Effector memory CD8-positive, alpha-beta T cell (primary cell): ENCODE data around the gene NR2F2.

ENCODE experiments used
- ATAC-seq: fragments of 150-1000 bp; cut with Tn5 transposase; replicated peaks from 2 replicates; pipeline ENCODE4 v1.10.0; 2021; ENCODE audit warnings: mild to moderate bottlenecking, moderate library complexity
- DNase-seq, 3 experiments: peaks; one replicate each; pipeline ENCODE4 v3.0.0; 2021
- H3K27ac Mint-ChIP-seq, 2 donors: one replicate each; pipeline ENCODE4 v1.8.0; 2022; ENCODE audit warnings: mild to moderate bottlenecking in 2 of 2, mixed read lengths in 2 of 2, moderate library complexity in 2 of 2
- H3K27me3 Mint-ChIP-seq, 2 donors: one replicate each; pipeline ENCODE4 v1.8.0; 2022; ENCODE audit warnings: mixed read lengths in 2 of 2
- H3K36me3 Mint-ChIP-seq: one replicate; pipeline ENCODE4 v1.8.0; 2022; ENCODE audit warnings: mild to moderate bottlenecking, moderate library complexity, mixed read lengths; ENCODE audit not compliant: insufficient read depth
- H3K4me1 Mint-ChIP-seq, 2 donors: one replicate each; pipeline ENCODE4 v1.8.0; 2022; ENCODE audit warnings: low read depth in 2 of 2, mixed read lengths in 2 of 2
- H3K4me3 Mint-ChIP-seq, 2 donors: one replicate each; pipeline ENCODE4 v1.8.0; 2022; ENCODE audit warnings: mild to moderate bottlenecking in 2 of 2, mixed read lengths in 2 of 2, moderate library complexity in 2 of 2
- H3K9me3 Mint-ChIP-seq, 2 donors: one replicate each; pipeline ENCODE4 v1.8.0; 2022; ENCODE audit warnings: mixed read lengths in 2 of 2
- total RNA-seq, 9 experiments: gene quantifications; one replicate each; lab custom pipeline; 2026; lab: John Stamatoyannopoulos, UW

The NR2F2 gene
- total RNA-seq = 0 to 1.3 (median 0) reads per million in 9 experiments

- H3K4me3 Mint-ChIP-seq = peak within 1 kb of the TSS; percentile 75 to 80
- DNase-seq (peak in 2 of 3 experiments; percentile 15 to 25), ATAC-seq (peak; percentile 73)
- no peaks in the 10 kb centered on the region for H3K9me3 Mint-ChIP-seq
- H3K27me3 Mint-ChIP-seq = peaks cover 80 to 97% of the 10 kb centered on the region in 2 donors
- H3K4me1 Mint-ChIP-seq = peaks cover 9 to 18% of the 10 kb centered on the region in 2 donors
- H3K27ac Mint-ChIP-seq = no peak within 1 kb of the TSS
- H3K36me3 Mint-ChIP-seq = peaks cover 3% of the 10 kb centered on the region
Measured at GRCh38 chr15:96330450-96331143, at the start of gene NR2F2. NR2F2 (plus strand) TSS chr15:96330700; CDS start chr15:96332106, 1,406 bp downstream.

DNA sequence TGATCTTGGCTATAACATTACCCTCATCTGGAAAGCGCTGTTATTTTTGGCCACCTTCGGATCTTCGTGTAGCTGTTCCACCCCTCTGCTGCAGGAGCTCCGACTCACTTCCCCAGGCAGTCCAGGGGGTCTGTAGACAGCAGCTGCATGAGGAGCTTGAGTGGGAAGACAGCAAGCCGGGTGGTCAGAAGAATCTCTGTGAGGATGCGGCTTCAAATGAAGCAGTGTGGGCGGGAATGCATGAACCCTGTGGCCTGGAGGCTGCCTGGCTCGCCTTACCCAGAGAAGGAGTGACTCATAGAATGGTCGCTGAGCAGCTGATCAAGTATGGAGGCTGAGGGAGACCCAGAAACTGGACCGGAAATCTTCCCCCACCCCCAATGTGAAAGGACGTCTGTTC is 45.2 kb upstream of the NR2F2 start:
- H3K27ac Mint-ChIP-seq = no peak overlapping the region
- H3K4me3 Mint-ChIP-seq = no peak overlapping the region
- H3K9me3 Mint-ChIP-seq = peaks cover 4 to 7% of the 10 kb centered on the region in 2 donors
- H3K4me1 Mint-ChIP-seq = no peaks in the 10 kb centered on the region
- H3K36me3 Mint-ChIP-seq = no peaks in the 10 kb centered on the region
- ATAC-seq (no peak), DNase-seq (no peak)
- peaks cover 6 to 22% of the 10 kb centered on the region in 2 donors for H3K27me3 Mint-ChIP-seq

GRCh38 chr15:96285729-96286254 is 44.7 kb upstream of the NR2F2 start:
- H3K27ac Mint-ChIP-seq = no peak overlapping the region
- no peak for DNase-seq
- H3K4me3 Mint-ChIP-seq = no peak overlapping the region
- H3K27me3 Mint-ChIP-seq = peaks cover 10 to 26% of the 10 kb centered on the region in 2 donors
- H3K4me1 Mint-ChIP-seq = no peaks in the 10 kb centered on the region
- no peak for ATAC-seq
- peaks cover 2% of the 10 kb centered on the region for H3K36me3 Mint-ChIP-seq
- H3K9me3 Mint-ChIP-seq = peaks cover 4 to 7% of the 10 kb centered on the region in 2 donors

DNA sequence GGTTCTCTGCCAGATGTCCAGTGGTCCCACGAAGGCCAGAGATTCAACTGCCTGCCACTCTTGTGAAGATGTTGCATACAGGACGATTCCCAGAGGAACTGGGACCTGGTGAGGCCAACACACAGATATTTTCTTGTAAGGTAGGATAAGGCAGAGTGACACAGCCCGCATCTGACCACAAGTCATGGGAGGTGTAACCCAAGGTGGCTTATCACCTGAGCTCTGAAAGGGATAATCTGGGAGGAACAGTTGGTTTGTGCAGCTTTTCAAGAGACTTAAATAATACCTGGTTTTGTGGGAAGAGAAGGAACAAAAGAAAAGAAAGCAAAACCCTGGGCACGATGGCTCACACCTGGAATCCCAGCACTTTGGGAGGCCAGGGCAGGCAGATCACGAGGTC is 39.8 kb upstream of the NR2F2 start:
- H3K4me1 Mint-ChIP-seq = no peaks in the 10 kb centered on the region
- no peaks in the 10 kb centered on the region for H3K9me3 Mint-ChIP-seq
- ATAC-seq (no peak), DNase-seq (no peak)
- no peak overlapping the region for H3K27ac Mint-ChIP-seq
- H3K36me3 Mint-ChIP-seq = peaks cover 5% of the 10 kb centered on the region
- H3K4me3 Mint-ChIP-seq = no peak overlapping the region
- peaks cover 10 to 24% of the 10 kb centered on the region in 2 donors for H3K27me3 Mint-ChIP-seq

DNA sequence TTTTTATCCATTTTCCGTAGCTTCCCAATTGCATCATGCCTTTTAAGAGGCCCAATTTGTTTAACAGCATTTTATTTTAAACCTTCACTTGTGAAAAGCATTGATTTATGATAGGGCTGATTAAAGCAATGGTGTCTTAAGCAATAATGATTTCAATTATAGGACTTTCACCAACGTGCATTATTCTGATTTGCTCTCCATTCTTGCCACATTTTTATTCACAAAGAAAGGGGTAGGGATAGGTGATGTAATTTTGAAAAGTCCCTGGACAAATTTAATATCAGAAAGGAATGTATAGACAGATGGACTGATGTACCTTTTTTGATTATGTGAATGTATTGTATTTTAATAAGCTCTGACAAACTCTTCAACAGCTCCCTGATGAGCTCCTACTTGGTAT is 37.9 kb upstream of the NR2F2 start:
- no peaks in the 10 kb centered on the region for H3K4me1 Mint-ChIP-seq
- ATAC-seq (no peak), DNase-seq (no peak)
- peaks cover 13 to 19% of the 10 kb centered on the region in 2 donors for H3K27me3 Mint-ChIP-seq
- peaks cover 5% of the 10 kb centered on the region for H3K36me3 Mint-ChIP-seq
- no peak overlapping the region for H3K27ac Mint-ChIP-seq
- no peak overlapping the region for H3K4me3 Mint-ChIP-seq
- H3K9me3 Mint-ChIP-seq = peaks cover 0 to 3% of the 10 kb centered on the region in 2 donors

DNA sequence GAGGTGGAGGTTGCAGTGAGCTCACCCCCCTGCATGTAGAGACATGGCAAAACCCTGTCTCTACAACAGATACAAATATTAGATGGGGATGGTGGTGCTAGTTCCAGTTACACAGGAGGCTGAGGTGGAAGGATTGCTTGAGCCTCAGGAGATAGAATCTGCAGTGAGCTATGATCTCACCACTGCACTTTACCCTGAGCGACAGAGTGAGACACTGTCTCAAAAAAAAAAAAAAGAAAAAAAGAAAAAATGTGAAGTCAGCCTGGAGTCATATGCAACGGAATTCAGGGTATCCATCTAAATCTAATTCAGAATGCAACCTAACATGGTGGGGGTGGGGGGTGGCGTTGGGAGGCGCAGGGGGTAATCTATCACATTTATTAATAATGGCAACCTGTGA is 37.1 kb upstream of the NR2F2 start:
- Mint-ChIP-seq H3K4me1 (no peaks in the 10 kb centered on the region), H3K9me3 (peaks cover 0 to 5% of the 10 kb centered on the region in 2 donors), H3K36me3 (peaks cover 5% of the 10 kb centered on the region), H3K4me3 (no peak overlapping the region), H3K27ac (no peak overlapping the region), H3K27me3 (peaks cover 13 to 27% of the 10 kb centered on the region in 2 donors)
- ATAC-seq (no peak), DNase-seq (no peak)

DNA sequence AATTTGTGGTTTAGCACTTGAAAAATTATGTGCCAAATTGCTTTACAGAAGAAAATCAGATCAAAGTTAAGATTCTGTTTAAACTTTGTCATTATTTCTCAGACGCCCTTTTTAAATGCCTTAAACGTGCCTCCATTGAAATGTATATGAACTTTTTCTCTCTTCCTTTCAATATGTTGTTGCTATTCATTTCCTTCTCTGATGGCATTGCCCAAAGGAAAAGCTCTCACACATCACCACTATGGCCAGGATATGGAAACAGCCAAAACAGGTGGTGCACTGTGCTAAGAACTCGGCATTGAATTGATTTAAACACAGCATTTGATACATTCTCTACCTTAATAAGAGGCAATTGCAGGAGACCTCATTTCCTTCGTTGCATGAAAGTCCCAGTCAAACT is 35.7 kb upstream of the NR2F2 start:
- no peak for ATAC-seq
- Mint-ChIP-seq H3K9me3 (peaks cover 0 to 5% of the 10 kb centered on the region in 2 donors), H3K36me3 (peaks cover 5% of the 10 kb centered on the region), H3K27ac (no peak overlapping the region), H3K4me3 (no peak overlapping the region), H3K4me1 (no peaks in the 10 kb centered on the region), H3K27me3 (peaks cover 13 to 27% of the 10 kb centered on the region in 2 donors)
- DNase-seq = no peak

DNA sequence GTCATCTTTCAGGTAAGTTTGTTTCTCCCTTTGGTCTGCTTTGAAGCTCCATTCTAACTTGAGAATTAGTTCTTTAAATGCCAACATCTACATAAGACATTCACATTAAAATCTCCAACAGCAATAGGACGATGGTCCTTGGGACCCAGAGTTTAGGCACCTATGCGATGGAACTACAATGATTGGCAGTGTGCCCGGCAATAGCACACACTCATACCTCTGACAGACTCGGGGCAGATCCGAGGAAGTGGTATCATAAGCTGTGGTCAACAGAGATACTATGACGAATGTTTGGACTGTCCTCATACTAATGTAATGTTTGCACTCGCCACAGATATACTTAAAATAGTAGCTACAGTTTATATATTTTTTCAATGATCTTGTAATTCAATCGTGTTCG is 34.2 kb upstream of the NR2F2 start:
- Mint-ChIP-seq H3K27ac (no peak overlapping the region), H3K4me3 (no peak overlapping the region), H3K4me1 (no peaks in the 10 kb centered on the region), H3K27me3 (peaks cover 6 to 22% of the 10 kb centered on the region in 2 donors), H3K9me3 (peaks cover 0 to 5% of the 10 kb centered on the region in 2 donors), H3K36me3 (no peaks in the 10 kb centered on the region)
- DNase-seq = no peak
- no peak for ATAC-seq

GRCh38 chr15:96297783-96298182 is 32.7 kb upstream of the NR2F2 start:
- no peak overlapping the region for H3K27ac Mint-ChIP-seq
- ATAC-seq = no peak
- H3K27me3 Mint-ChIP-seq = peaks cover 6 to 16% of the 10 kb centered on the region in 2 donors

DNA sequence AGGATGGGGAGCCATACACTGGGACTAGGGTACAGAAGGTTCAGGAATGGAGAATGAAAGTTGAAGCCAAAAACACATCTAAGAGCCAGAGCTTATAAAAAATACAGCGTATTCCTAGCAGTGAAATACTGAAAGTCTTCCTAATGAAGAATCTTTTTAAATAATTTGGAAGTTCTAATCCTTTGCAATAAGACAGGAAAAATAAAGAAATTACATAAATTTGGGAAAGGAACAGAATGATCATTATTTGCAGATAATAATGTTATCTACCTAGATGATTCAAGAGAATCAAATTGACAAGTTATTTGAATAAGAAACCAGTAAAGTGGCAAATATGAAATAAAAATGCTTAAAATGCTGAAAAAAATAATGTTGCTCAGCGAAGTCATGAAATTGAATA is 32.3 kb upstream of the NR2F2 start:
- DNase-seq (no peak), ATAC-seq (no peak)
- Mint-ChIP-seq H3K36me3 (no peaks in the 10 kb centered on the region), H3K4me3 (no peak overlapping the region), H3K27ac (no peak overlapping the region), H3K9me3 (peaks cover 0 to 5% of the 10 kb centered on the region in 2 donors), H3K27me3 (peaks cover 6 to 16% of the 10 kb centered on the region in 2 donors), H3K4me1 (no peaks in the 10 kb centered on the region)

More at GRCh38 chr15:96297783-96298182, 32.7 kb upstream of the NR2F2 start:
- Mint-ChIP-seq H3K4me3 (no peak overlapping the region), H3K9me3 (peaks cover 0 to 5% of the 10 kb centered on the region in 2 donors), H3K36me3 (no peaks in the 10 kb centered on the region), H3K4me1 (no peaks in the 10 kb centered on the region)
- DNase-seq = no peak

DNA sequence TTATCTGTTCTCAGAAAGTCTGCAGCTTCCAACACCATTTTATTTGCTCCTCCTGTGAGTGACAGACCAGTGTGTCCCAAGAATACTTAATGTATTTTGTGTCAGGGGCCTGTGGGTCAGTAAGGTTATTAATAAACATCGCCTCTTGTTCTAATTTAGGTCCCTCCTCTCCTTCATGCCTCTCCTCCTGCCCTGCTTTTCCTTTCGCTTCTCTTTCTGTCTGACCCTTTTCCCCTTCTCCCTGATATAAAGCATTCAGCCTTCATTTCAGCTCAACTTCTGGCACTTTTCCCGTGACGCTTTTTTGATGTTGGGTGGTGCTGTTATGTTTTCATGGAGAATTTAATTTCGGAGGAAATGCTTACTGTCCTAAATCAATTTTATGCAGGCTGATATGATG is 29.7 kb upstream of the NR2F2 start:
- no peak for DNase-seq
- H3K27me3 Mint-ChIP-seq = peaks cover 6 to 16% of the 10 kb centered on the region in 2 donors
- H3K27ac Mint-ChIP-seq = no peak overlapping the region
- no peak overlapping the region for H3K4me3 Mint-ChIP-seq
- peaks cover 0 to 5% of the 10 kb centered on the region in 2 donors for H3K9me3 Mint-ChIP-seq
- H3K4me1 Mint-ChIP-seq = no peaks in the 10 kb centered on the region
- no peak for ATAC-seq
- no peaks in the 10 kb centered on the region for H3K36me3 Mint-ChIP-seq

- peaks cover 0 to 5% of the 10 kb centered on the region in 2 donors for H3K27me3 Mint-ChIP-seq
- ATAC-seq (no peak), DNase-seq (no peak)
Measured at GRCh38 chr15:96303503-96304056, 26.9 kb upstream of the NR2F2 start.

GRCh38 chr15:96304839-96305238 is 25.7 kb upstream of the NR2F2 start:
- Mint-ChIP-seq H3K36me3 (no peaks in the 10 kb centered on the region), H3K27ac (no peak overlapping the region), H3K27me3 (peaks cover 0 to 5% of the 10 kb centered on the region in 2 donors), H3K4me1 (no peaks in the 10 kb centered on the region), H3K9me3 (no peaks in the 10 kb centered on the region), H3K4me3 (no peak overlapping the region)
- no peak for ATAC-seq
- no peak for DNase-seq

More at GRCh38 chr15:96303503-96304056, 26.9 kb upstream of the NR2F2 start:
- H3K27ac Mint-ChIP-seq = no peak overlapping the region
- no peaks in the 10 kb centered on the region for H3K36me3 Mint-ChIP-seq
- no peaks in the 10 kb centered on the region for H3K9me3 Mint-ChIP-seq
- no peak overlapping the region for H3K4me3 Mint-ChIP-seq
- H3K4me1 Mint-ChIP-seq = no peaks in the 10 kb centered on the region

DNA sequence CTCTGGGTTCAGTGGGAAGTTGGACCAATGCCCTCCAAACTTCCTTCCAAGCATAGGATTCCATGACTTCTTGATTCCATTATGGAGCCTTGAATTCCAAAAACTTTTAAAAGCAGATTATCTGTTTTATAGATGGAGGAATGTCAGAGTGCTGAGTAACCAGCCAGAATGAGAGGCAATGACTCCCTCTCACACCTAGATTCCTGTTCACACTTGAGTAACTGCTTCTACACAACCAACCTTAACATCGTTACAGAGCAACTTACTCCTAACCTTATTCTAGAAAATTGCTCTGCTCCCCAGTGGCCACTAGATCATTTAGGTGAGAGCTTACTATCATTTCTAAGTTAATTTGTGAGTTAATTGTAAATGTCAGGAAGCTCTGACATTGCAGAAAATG is 24.2 kb upstream of the NR2F2 start:
- no peaks in the 10 kb centered on the region for H3K36me3 Mint-ChIP-seq
- no peak overlapping the region for H3K4me3 Mint-ChIP-seq
- ATAC-seq (no peak), DNase-seq (no peak)
- no peaks in the 10 kb centered on the region for H3K4me1 Mint-ChIP-seq
- no peaks in the 10 kb centered on the region for H3K27me3 Mint-ChIP-seq
- no peak overlapping the region for H3K27ac Mint-ChIP-seq
- no peaks in the 10 kb centered on the region for H3K9me3 Mint-ChIP-seq
